D341Med (cell line): ENCODE data around the gene KCNMA1.
A peak's percentile ranks its signal among the peaks of the same experiment; 100 is the strongest.
"Not testable (repeated sequence)": the region's sequence is repeated elsewhere in the genome, so short reads cannot be mapped to it uniquely, and the experiment has no call there.

Experiments
- DNase-seq: peaks from one replicate; pipeline ENCODE4 v3.0.0; 2012; ENCODE audit warnings: low spot score

KCNMA1 gene

GRCh38 chr10:77664008-77664407 lies 26.4 kb upstream of the KCNMA1 start:
- DNase-seq = no peak

GRCh38 chr10:77661674-77662073 lies 24.1 kb upstream of the KCNMA1 start:
- no peak for DNase-seq

- no peak for DNase-seq
Observed at GRCh38 chr10:77661100-77661499, 23.5 kb upstream of the KCNMA1 start.

- not testable (repeated sequence) for DNase-seq
Observed at GRCh38 chr10:77659046-77659670, 21.6 kb upstream of the KCNMA1 start.

GRCh38 chr10:77653210-77653609 lies 15.6 kb upstream of the KCNMA1 start:
- no peak for DNase-seq

GRCh38 chr10:77649333-77650331 lies 12.0 kb upstream of the KCNMA1 start:
- no peak for DNase-seq

GRCh38 chr10:77648472-77648871 lies 10.9 kb upstream of the KCNMA1 start:
- DNase-seq = no peak

GRCh38 chr10:77647543-77648293 lies 10.1 kb upstream of the KCNMA1 start:
- no peak for DNase-seq

GRCh38 chr10:77644557-77645243 lies 7.1 kb upstream of the KCNMA1 start:
- no peak for DNase-seq

GRCh38 chr10:77643795-77644468 lies 6.3 kb upstream of the KCNMA1 start:
- peak; percentile 54 for DNase-seq

GRCh38 chr10:77641788-77642397 lies 4.3 kb upstream of the KCNMA1 start:
- DNase-seq = peak; percentile 50

- no peak for DNase-seq
Observed at GRCh38 chr10:77641344-77641743, 3.7 kb upstream of the KCNMA1 start.

GRCh38 chr10:77640167-77640566 lies 2.6 kb upstream of the KCNMA1 start:
- no peak for DNase-seq

GRCh38 chr10:77639756-77640155 lies 2.1 kb upstream of the KCNMA1 start:
- DNase-seq = no peak

GRCh38 chr10:77638321-77639101 lies 903 bp upstream of the KCNMA1 start:
- DNase-seq = peak; percentile 68

GRCh38 chr10:77636967-77637531 lies 559 bp downstream of the KCNMA1 start:
- peak; percentile 51 for DNase-seq

GRCh38 chr10:77636282-77636966 lies 1.2 kb downstream of the KCNMA1 start:
- DNase-seq = peak; percentile 28

- no peak for DNase-seq
Observed at GRCh38 chr10:77635402-77636227, 2.0 kb downstream of the KCNMA1 start.
